HCT116 (cell line): ENCODE measurements around the gene MPIG6B. TPM values are rescaled to one million over a fixed set of nuclear protein-coding genes. Genes with fewer than 3 reads are reported as not detected.

ENCODE experiments used
- ATAC-seq: fragments of 200-7000 bp; cut with Tn5 transposase; 2 replicates; pipeline ENCODE4 v1.9.1; 2020; ENCODE audit warnings: mild to moderate bottlenecking, moderate library complexity
- BruUV-seq: library from RNA; stranded (reverse); fragments of 400-500 nt; replicated peaks from 2 replicates; lab custom pipeline; 2021; lab: Mats Ljungman, UMichigan
- CTCF ChIA-PET: fragments of 300-600 bp; sonication (Branson Sonifier 250); formaldehyde crosslinking; loops from one replicate; lab custom pipeline; 2021; ENCODE audit warnings: antibody characterized with exemption; lab: Charles Lee
- POLR2A ChIA-PET: fragments of 300-600, 350-600 bp; sonication (Branson Sonifier 250); formaldehyde crosslinking; loops from one replicate; lab custom pipeline; 2021; ENCODE audit warnings: antibody characterized with exemption; lab: Charles Lee
- RAD21 ChIA-PET, 2 experiments: fragments of 300-600 bp; sonication (Branson Sonifier 250); formaldehyde crosslinking; loops; one replicate each; lab custom pipeline; 2023; ENCODE audit warnings: low total read pairs in 2 of 2; ENCODE audit not compliant: uncharacterized antibody in 2 of 2, unreplicated experiment in 2 of 2, low non-redundant PET in 1 of 2; lab: Charles Lee
- DNase-seq: peaks from one replicate; pipeline ENCODE4 v3.0.0-alpha.2; 2010; ENCODE audit warnings: low read depth, low spot score
- H2AFZ ChIP-seq: fragments of 200-600 bp; shearing (Covaris generic), sonication (generic); 2 replicates; pipeline ENCODE4 v1.6.1; 2017; ENCODE audit warnings: low read depth, mixed run types, mixed read lengths, antibody characterized with exemption, low read length; ENCODE audit not compliant: poor library complexity, severe bottlenecking
- H3K27ac ChIP-seq: 2 replicates; pipeline ENCODE4 v1.5.1; 2012; ENCODE audit warnings: low read depth, low read length
- H3K27me3 ChIP-seq: fragments of 200-600 bp; sonication (generic); 2 replicates; pipeline ENCODE4 v1.6.1; 2016; ENCODE audit warnings: mixed run types, low read length, mixed read lengths; ENCODE audit not compliant: insufficient read depth
- H3K36me3 ChIP-seq, 2 experiments: fragments of 200-500 bp in 1 of 2; fragments of 200-600 bp in 1 of 2; sonication (Bioruptor generic) in 1 of 2; sonication (generic) in 1 of 2; 2 replicates each; pipeline versions ENCODE4 v1.5.1 to v1.6.1; 2014 to 2016; ENCODE audit warnings: low read length in 2 of 2, inconsistent platforms in 1 of 2, mixed read lengths in 1 of 2, mixed run types in 1 of 2; ENCODE audit not compliant: insufficient read depth in 2 of 2, control insufficient read depth in 1 of 2
- H3K4me1 ChIP-seq, 2 experiments: fragments of 200-600 bp in 1 of 2; sonication (generic) in 1 of 2; 2 replicates each; pipeline versions ENCODE4 v1.5.1 to v1.6.1; 2012 to 2017; ENCODE audit warnings: low read length in 2 of 2, inconsistent platforms in 1 of 2, mild to moderate bottlenecking in 1 of 2, mixed read lengths in 1 of 2, mixed run types in 1 of 2, moderate library complexity in 1 of 2; ENCODE audit not compliant: insufficient read depth in 2 of 2, control insufficient read depth in 1 of 2
- H3K4me2 ChIP-seq: fragments of 200-600 bp; sonication (generic); 2 replicates; pipeline ENCODE4 v1.6.1; 2017; ENCODE audit warnings: mixed run types, low read length, mixed read lengths
- H3K4me3 ChIP-seq, 2 experiments: fragments of 200-600 bp in 1 of 2; sonication (generic) in 1 of 2; replicated peaks in 1 of 2; 2 replicates each; pipeline ENCODE4 v1.5.1; 2011 to 2016; ENCODE audit warnings: low read length in 2 of 2, control low read depth in 1 of 2, low read depth in 1 of 2, mild to moderate bottlenecking in 1 of 2, mixed read lengths in 1 of 2, mixed run types in 1 of 2
- H3K79me2 ChIP-seq: fragments of 200-600 bp; sonication (generic); 2 replicates; pipeline ENCODE4 v1.6.1; 2017; ENCODE audit warnings: mild to moderate bottlenecking, mixed run types, low read length, moderate library complexity, mixed read lengths; ENCODE audit not compliant: insufficient read depth
- H3K9ac ChIP-seq: fragments of 200-600 bp; sonication (generic); 2 replicates; pipeline ENCODE4 v1.6.1; 2016; ENCODE audit warnings: low read length, mixed read lengths
- H3K9me2 ChIP-seq: fragments of 200-600 bp; sonication (generic), shearing (Covaris generic); 2 replicates; pipeline ENCODE4 v1.6.1; 2017; ENCODE audit warnings: mixed run types, mild to moderate bottlenecking, moderate library complexity; ENCODE audit not compliant: insufficient read depth
- H3K9me3 ChIP-seq, 2 experiments: fragments of 200-500 bp in 1 of 2; fragments of 200-600 bp in 1 of 2; sonication (Bioruptor generic) in 1 of 2; sonication (generic) in 1 of 2; 2 replicates each; pipeline ENCODE4 v1.6.1; 2014 to 2017; ENCODE audit warnings: low read length in 2 of 2, mixed read lengths in 2 of 2, inconsistent platforms in 1 of 2, low read depth in 1 of 2, mild to moderate bottlenecking in 1 of 2, mixed run types in 1 of 2, moderate library complexity in 1 of 2; ENCODE audit not compliant: control insufficient read depth in 1 of 2, insufficient read depth in 1 of 2
- H4K20me1 ChIP-seq: fragments of 200-600 bp; sonication (generic), shearing (Covaris generic); 2 replicates; pipeline ENCODE4 v1.6.1; 2017; ENCODE audit warnings: mixed run types, mild to moderate bottlenecking, moderate library complexity; ENCODE audit not compliant: insufficient read depth
- ELF1 ChIP-seq: IDR thresholded peaks from 2 replicates; pipeline ENCODE4 v1.6.1; 2012; ENCODE audit warnings: low read depth, borderline replicate concordance
- EZH2 ChIP-seq: fragments of 200-600 bp; sonication (generic); IDR thresholded peaks from 2 replicates; pipeline ENCODE4 v1.6.1; 2017; ENCODE audit warnings: antibody characterized with exemption, mixed run types
- REST ChIP-seq: IDR thresholded peaks from 2 replicates; pipeline ENCODE4 v1.6.1; 2012; ENCODE audit warnings: low read depth
- TCF7L2 ChIP-seq: IDR thresholded peaks from 2 replicates; pipeline ENCODE4 v1.7.0; 2011; ENCODE audit warnings: borderline replicate concordance, inconsistent platforms; ENCODE audit not compliant: insufficient read depth, insufficient read length; ENCODE audit errors: extremely low read depth
- YY1 ChIP-seq: IDR thresholded peaks from 2 replicates; pipeline ENCODE4 v1.6.1; 2011; ENCODE audit warnings: low read length, low read depth, moderate library complexity, mild to moderate bottlenecking; ENCODE audit not compliant: insufficient replicate concordance; ENCODE audit errors: extremely low read depth
- ZBTB33 ChIP-seq: IDR thresholded peaks from 2 replicates; pipeline ENCODE4 v1.6.1; 2011; ENCODE audit warnings: mild to moderate bottlenecking, low read length, moderate library complexity; ENCODE audit not compliant: insufficient replicate concordance; ENCODE audit errors: extremely low read depth
- ZFX ChIP-seq: fragments of 450-650 bp; IDR thresholded peaks from 2 replicates; pipeline ENCODE4 v1.6.1; 2017
- ZNF274 ChIP-seq: fragments of 200-500 bp; sonication (Bioruptor generic); IDR thresholded peaks from 2 replicates; pipeline ENCODE4 v1.6.1; 2014; ENCODE audit warnings: mild to moderate bottlenecking, low read depth, low read length, inconsistent platforms
- intact Hi-C: fragments of 100-400 bp; cut with micrococcal nuclease; formaldehyde crosslinking; loops from 2 replicates; pipeline ENCODE4 v1.10.0; 2022
- total RNA-seq: library from RNA; stranded (reverse); gene quantifications from one replicate; pipeline ENCODE4 v1.2.1, GENCODE V29; 2021; ENCODE audit not compliant: unreplicated experiment

Gene MPIG6B
- total RNA-seq, 1 experiment from 2014 or later: 0.42 TPM

- Histone ChIP-seq H3K4me2 (peak overlapping the region; percentile 77), H3K79me2 (peaks cover 13% of the 10 kb centered on the region), H3K27me3 (no peaks in the 10 kb centered on the region), H3K36me3 (0 out of 4 replicates have a peak, but pooled peaks cover 0 to under 1% of the 10 kb centered on the region in 2 experiments), H3K9me2 (no peaks in the 10 kb centered on the region), H3K4me1 (peaks cover 7 to 15% of the 10 kb centered on the region in 2 experiments; a peak in 3 of 4 replicates), H3K9me3 (no peaks in the 10 kb centered on the region), H2AFZ (no peak overlapping the region), H3K9ac (peak overlapping the region; percentile 85), H3K27ac (no peak overlapping the region), H4K20me1 (no peaks in the 10 kb centered on the region), H3K4me3 (peak overlapping the region; percentile 89 to 98)
- ChIA-PET CTCF (no interaction called here), RAD21 (no interaction called here), POLR2A (interaction anchor here (1.6 kb wide), 1 partner anchor 126 kb away, joined by 5 read pairs; the partner anchor contains the start of gene HSPA1B)
- BruUV-seq: no TSS peak
- intact Hi-C loops: loop anchor here (2.0 kb wide), 1 partner anchor 37 kb away; no protein-coding TSS in a partner anchor
- ATAC-seq: no peak
- TF ChIP-seq REST (no peak), ZNF274 (no peak), YY1 (no peak), ZBTB33 (no peak), EZH2 (no peak), ELF1 (no peak), ZFX (no peak), TCF7L2 (no peak)
- no peak for DNase-seq
These were observed 21.3 kb upstream of the MPIG6B start for GRCh38 chr6:31701666-31702404.
